Suprapubic skin (tissue), 4 donors: ENCODE results near the gene HRH4. TPM values are rescaled to one million over a fixed set of nuclear protein-coding genes. Genes with fewer than 3 reads are reported as not detected.

ENCODE experiments used
- DNase-seq, 2 donors: peaks; one replicate each; pipeline ENCODE4 v3.0.0-alpha.2; 2019; ENCODE audit warnings: low spot score in 2 of 2
- H3K27ac ChIP-seq: fragments of 200-600 bp; sonication (generic); one replicate; pipeline ENCODE4 v1.5.1; 2019
- H3K27me3 ChIP-seq: fragments of 200-600 bp; sonication (generic); one replicate; pipeline ENCODE4 v1.5.1; 2019
- H3K36me3 ChIP-seq: fragments of 200-600 bp; sonication (generic); one replicate; pipeline ENCODE4 v1.5.1; 2019
- H3K4me1 ChIP-seq: fragments of 200-600 bp; sonication (generic); one replicate; pipeline ENCODE4 v1.5.1; 2019
- H3K4me3 ChIP-seq: fragments of 200-600 bp; sonication (generic); one replicate; pipeline ENCODE4 v1.5.1; 2019; ENCODE audit warnings: mild to moderate bottlenecking
- H3K9me3 ChIP-seq: fragments of 200-600 bp; sonication (generic); one replicate; pipeline ENCODE4 v1.5.1; 2019
- EP300 ChIP-seq: sonication (generic); formaldehyde crosslinking; IDR thresholded peaks from one replicate; pipeline ENCODE4 v1.6.1; 2017; ENCODE audit warnings: antibody characterized with exemption
- POLR2A ChIP-seq, 2 donors: fragments of 450-650 bp; IDR thresholded peaks; one replicate each; pipeline ENCODE4 v1.6.1; 2017; ENCODE audit warnings: antibody characterized with exemption in 2 of 2, mild to moderate bottlenecking in 2 of 2, moderate library complexity in 2 of 2
- POLR2AphosphoS5 ChIP-seq, 3 donors: sonication (generic); formaldehyde crosslinking; IDR thresholded peaks; one replicate each; pipeline ENCODE4 v1.6.1; 2017; ENCODE audit warnings: antibody characterized with exemption in 3 of 3
- WGBS: methylation state at CpG from one replicate; pipeline ENCODE4 v1.1.5; 2018; 5-methylcytosine and 5-hydroxymethylcytosine counted together
- total RNA-seq, 4 donors: library from RNA; depleted of rRNA; stranded (reverse); fragments of >200 nt; gene quantifications; one replicate each; pipeline ENCODE4 v1.1.0, GENCODE V29; 2016
- TF ChIP-seq, protein P1 (sequence below), 2 donors: fragments of 200-600 bp in 1 of 2; fragments of 450-650 bp in 1 of 2; sonication (generic) in 1 of 2; IDR thresholded peaks; one replicate each; pipeline ENCODE4 v1.5.1; 2016 to 2019; ENCODE audit warnings: antibody characterized with exemption in 2 of 2, mild to moderate bottlenecking in 1 of 2, moderate library complexity in 1 of 2

The HRH4 gene
- total RNA-seq, 4 donors from 2014 or later: 0.40 TPM; not detected in 3

DNA sequence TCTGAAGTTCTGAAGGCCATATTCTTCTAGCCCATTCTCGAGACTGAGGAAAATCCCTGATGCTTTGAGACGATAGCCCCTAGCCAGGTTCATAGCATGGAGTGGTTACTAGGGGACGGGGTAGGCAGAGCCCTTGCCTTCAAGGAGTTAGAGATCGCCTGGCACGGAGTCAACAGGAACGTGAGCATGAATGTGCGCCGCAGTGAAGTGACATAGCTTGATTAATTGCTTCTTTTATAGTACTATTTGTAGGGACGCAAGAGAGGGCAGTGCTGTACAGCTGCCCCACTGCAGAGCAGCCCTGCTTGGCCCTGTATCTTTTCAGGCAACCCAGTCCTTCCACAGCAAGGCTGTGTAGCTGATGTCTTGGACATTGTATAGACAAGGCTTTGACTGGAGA is 26.2 kb downstream of the HRH4 start:
- 54% methylated on average over 9 of the region's 9 CpGs for WGBS
- DNase-seq: no peak
- Histone ChIP-seq H3K27ac (no peak overlapping the region), H3K9me3 (no peaks in the 10 kb centered on the region), H3K4me1 (peaks cover 6% of the 10 kb centered on the region), H3K36me3 (no peaks in the 10 kb centered on the region), H3K4me3 (no peak overlapping the region), H3K27me3 (no peaks in the 10 kb centered on the region)
- TF ChIP-seq POLR2A (IDR thresholded peaks at IDR 0.05) (no peak), POLR2AphosphoS5 (IDR thresholded peaks at IDR 0.05) (no peak), EP300 (no peak)
- TF ChIP-seq, protein P1, sequence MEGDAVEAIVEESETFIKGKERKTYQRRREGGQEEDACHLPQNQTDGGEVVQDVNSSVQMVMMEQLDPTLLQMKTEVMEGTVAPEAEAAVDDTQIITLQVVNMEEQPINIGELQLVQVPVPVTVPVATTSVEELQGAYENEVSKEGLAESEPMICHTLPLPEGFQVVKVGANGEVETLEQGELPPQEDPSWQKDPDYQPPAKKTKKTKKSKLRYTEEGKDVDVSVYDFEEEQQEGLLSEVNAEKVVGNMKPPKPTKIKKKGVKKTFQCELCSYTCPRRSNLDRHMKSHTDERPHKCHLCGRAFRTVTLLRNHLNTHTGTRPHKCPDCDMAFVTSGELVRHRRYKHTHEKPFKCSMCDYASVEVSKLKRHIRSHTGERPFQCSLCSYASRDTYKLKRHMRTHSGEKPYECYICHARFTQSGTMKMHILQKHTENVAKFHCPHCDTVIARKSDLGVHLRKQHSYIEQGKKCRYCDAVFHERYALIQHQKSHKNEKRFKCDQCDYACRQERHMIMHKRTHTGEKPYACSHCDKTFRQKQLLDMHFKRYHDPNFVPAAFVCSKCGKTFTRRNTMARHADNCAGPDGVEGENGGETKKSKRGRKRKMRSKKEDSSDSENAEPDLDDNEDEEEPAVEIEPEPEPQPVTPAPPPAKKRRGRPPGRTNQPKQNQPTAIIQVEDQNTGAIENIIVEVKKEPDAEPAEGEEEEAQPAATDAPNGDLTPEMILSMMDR (IDR thresholded peaks at IDR 0.05): no peak

GRCh38 chr18:24488824-24489493 is 28.5 kb downstream of the HRH4 start:
- peak in 1 of 2 donors; percentile 13 for DNase-seq
- Histone ChIP-seq H3K4me1 (peaks cover 6% of the 10 kb centered on the region), H3K4me3 (no peak overlapping the region), H3K27ac (no peak overlapping the region), H3K36me3 (no peaks in the 10 kb centered on the region), H3K9me3 (no peaks in the 10 kb centered on the region), H3K27me3 (no peaks in the 10 kb centered on the region)
- TF ChIP-seq, protein P1 (IDR thresholded peaks at IDR 0.05): peak; percentile 46 to 74
- no peak for TF ChIP-seq EP300
- 50% methylated on average over 7 of the region's 7 CpGs for WGBS

- WGBS: 11% methylated on average over 4 of the region's 4 CpGs
- H3K27me3 ChIP-seq: no peaks in the 10 kb centered on the region
- no peak overlapping the region for H3K4me3 ChIP-seq
- H3K4me1 ChIP-seq: peaks cover 6% of the 10 kb centered on the region
- H3K27ac ChIP-seq: no peak overlapping the region
- DNase-seq: no peak
- TF ChIP-seq POLR2A (IDR thresholded peaks at IDR 0.05): no peak
- peak in 1 of 3 donors; percentile 9 for TF ChIP-seq POLR2AphosphoS5 (IDR thresholded peaks at IDR 0.05)
- H3K9me3 ChIP-seq: no peaks in the 10 kb centered on the region
- H3K36me3 ChIP-seq: no peaks in the 10 kb centered on the region
Measured at GRCh38 chr18:24490539-24490938, 30.1 kb downstream of the HRH4 start.

GRCh38 chr18:24491927-24492834 is 31.7 kb downstream of the HRH4 start:
- no peaks in the 10 kb centered on the region for H3K9me3 ChIP-seq
- no peak overlapping the region for H3K4me3 ChIP-seq
- WGBS: 89% methylated on average over 21 of the region's 21 CpGs
- peak in 1 of 2 donors; percentile 34 for DNase-seq
- no peak overlapping the region for H3K27ac ChIP-seq
- H3K4me1 ChIP-seq: peaks cover 6% of the 10 kb centered on the region
- H3K36me3 ChIP-seq: no peaks in the 10 kb centered on the region
- H3K27me3 ChIP-seq: no peaks in the 10 kb centered on the region
- TF ChIP-seq POLR2AphosphoS5 (IDR thresholded peaks at IDR 0.05): no peak
- TF ChIP-seq, protein P1 (IDR thresholded peaks at IDR 0.05): no peak

DNA sequence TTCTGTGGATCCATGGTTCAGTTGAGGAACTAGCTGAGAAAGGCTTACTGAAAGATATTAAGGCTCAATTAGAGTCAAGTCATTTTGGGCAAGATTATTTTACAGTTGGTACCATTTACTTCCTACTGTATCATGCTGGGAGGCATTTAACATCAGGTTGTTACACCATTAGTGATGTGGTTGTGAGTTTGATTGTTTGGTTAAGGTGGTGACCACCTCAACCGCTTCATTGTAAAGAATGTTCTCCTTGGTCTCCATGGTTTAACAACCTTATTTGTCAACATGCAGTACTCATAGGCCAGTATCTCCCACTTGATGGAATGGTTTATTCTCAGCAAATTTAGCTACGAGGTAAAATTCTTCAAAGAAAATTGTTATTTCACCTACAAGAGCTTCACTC is 34.1 kb downstream of the HRH4 start:
- Histone ChIP-seq H3K36me3 (no peaks in the 10 kb centered on the region), H3K27ac (no peak overlapping the region), H3K27me3 (no peaks in the 10 kb centered on the region), H3K9me3 (no peaks in the 10 kb centered on the region), H3K4me1 (no peaks in the 10 kb centered on the region), H3K4me3 (no peak overlapping the region)
- TF ChIP-seq EP300 (no peak), POLR2AphosphoS5 (IDR thresholded peaks at IDR 0.05) (no peak), POLR2A (IDR thresholded peaks at IDR 0.05) (no peak)
- TF ChIP-seq, protein P1 (IDR thresholded peaks at IDR 0.05): no peak
- WGBS: 93% methylated on average over 2 of the region's 2 CpGs
- no peak for DNase-seq
